Measurements from ENCODE around the gene TRNP1.
A peak's percentile ranks its signal among the peaks of the same experiment; 100 is the strongest.
"Not testable (repeated sequence)": the region's sequence is repeated elsewhere in the genome, so short reads cannot be mapped to it uniquely, and the experiment has no call there.

TRNP1 gene, protein sequence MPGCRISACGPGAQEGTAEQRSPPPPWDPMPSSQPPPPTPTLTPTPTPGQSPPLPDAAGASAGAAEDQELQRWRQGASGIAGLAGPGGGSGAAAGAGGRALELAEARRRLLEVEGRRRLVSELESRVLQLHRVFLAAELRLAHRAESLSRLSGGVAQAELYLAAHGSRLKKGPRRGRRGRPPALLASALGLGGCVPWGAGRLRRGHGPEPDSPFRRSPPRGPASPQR

DNA sequence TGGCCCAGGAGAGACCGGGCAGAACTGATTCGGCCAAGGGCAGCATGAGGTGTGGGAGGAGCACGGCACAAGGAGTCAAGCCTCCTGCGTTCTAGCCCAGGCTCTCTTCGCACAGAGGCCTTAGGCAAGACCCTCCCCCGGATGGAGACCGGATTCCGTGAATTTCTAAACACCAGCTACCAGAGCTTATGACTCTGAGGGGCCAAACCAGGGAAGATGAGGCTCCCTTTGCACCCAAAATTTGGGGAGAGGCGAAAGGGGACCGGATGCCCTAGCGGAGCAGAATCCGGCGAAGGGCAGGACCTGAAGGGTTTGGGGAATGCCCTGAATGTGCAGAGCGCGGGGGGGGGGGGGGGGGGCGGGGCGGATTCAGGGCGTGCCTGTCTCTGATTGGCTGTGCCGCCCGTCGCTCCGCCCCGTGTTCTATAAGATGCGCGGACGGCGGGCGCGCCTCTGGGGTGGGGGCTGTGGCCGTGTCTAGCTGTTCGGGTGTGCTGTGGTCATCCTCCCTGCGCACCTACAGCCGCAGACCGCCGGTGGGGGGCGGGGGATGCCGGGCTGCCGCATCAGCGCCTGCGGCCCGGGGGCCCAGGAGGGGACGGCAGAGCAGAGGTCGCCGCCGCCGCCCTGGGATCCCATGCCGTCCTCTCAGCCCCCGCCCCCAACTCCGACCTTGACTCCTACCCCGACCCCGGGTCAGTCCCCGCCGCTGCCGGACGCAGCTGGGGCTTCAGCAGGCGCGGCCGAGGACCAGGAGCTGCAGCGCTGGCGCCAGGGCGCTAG, at the start of gene TRNP1:
Gene TRNP1 (plus strand): TSS at position 456 of the 783 bp plus-strand sequence. CDS start 95 bp downstream, at position 551.
- DNase-seq = peak; percentile 67

DNA sequence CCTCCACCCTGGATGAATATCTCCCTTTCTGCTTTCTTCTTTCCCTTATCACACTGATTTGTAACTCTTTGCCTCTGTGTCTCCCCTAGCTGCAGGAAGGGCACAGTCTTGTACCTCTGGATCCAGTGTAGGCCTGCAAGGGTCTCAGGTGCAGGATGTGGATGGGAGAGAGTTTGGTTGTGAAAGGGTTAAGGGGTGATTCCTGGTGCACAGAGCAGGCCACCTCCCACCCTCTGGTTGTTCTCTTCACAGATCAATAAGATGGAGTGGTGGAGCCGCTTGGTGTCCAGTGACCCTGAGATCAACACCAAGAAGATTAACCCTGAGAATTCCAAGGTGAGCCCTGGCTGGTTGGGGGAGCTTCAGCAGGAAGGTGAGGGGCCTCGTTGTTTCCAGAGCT, 48.4 kb upstream of the TRNP1 start:
- DNase-seq = no peak

DNA sequence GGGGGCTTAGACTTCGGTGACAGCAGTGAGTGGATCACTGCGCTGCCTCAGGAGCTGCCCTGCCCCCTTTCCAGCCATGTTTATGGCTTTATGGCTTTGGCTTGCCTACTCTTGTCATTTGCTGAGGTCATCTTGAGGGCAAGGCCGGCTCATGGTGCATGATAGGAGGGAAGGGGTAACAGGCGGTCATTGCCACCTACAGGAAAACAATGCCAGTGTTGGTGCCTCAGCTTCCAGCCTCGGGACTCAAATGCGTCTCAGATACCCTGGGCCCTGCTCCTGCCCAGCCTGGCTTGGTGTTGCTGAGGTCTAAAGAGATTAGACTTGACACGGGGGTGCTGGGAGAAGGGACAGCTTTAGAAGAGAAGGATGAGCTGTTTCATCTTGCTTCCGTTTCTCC, 47.8 kb upstream of the TRNP1 start:
- DNase-seq = no peak

DNA sequence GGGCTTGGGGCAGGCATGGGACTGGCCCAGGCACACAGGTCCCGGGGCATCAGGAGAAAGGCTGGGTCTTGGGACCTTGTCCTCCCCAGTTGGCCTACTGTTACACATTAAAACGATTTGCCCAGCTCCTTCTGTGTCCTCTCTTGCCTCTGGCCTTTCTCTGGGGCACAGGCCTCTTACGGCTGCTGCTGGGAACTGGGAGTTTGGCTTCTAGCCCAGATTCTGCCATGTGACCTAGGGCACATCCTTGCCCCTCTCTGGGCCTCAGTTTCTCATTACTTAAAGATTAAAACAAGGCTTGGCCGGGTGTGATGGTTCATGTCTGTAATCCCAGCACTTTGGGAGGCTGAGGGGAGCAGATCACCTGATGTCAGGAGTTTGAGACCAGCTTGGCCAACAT, 47.2 kb upstream of the TRNP1 start:
- no peak for DNase-seq

DNA sequence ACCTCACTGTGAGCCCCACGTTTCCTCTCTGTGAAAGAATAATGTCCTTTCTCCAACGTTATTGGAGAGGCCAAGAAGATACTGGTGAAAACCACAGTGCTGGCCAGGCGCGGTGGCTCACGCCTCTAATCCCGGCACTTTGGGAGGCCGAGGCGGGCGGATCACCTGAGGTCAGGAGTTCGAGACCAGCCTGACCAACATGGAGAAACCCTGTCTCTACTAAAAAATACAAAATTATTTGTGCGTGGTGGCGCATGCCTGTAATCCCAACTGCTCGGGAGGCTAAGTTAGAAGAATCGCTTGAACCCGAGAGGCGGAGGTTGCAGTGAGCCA, 44.8 kb upstream of the TRNP1 start:
- not testable (repeated sequence) for DNase-seq

DNA sequence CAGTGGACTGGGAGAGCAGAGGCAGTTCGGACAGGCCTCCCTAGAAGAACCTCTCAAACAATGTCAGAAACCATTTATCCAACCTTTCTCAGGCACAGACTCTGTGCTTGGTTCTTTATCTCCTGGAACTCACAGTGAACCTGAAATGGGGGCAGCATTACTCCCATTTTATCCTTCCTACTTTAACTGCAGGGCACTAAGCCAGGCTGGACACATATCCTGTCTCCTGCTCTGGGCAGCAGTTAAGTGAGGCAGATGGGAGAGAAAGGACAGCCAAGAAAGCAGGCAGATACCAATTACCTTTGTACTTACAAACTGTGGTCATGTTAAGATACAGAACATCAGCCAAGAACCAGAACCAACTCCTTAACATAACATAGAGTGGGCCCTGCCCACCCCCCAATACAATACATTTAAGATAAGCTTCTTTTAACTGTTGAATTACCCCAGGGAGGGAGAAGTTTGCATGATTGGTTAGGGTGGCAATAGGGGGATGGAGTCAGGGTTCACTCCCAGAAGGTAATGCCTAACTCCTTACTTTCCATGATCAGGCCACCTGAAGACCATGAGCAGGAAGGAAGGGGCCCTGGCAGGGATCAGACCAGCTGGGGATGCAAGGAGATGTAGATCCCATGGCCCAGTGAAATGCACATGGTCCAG, 44.1 kb upstream of the TRNP1 start:
- DNase-seq = no peak

DNA sequence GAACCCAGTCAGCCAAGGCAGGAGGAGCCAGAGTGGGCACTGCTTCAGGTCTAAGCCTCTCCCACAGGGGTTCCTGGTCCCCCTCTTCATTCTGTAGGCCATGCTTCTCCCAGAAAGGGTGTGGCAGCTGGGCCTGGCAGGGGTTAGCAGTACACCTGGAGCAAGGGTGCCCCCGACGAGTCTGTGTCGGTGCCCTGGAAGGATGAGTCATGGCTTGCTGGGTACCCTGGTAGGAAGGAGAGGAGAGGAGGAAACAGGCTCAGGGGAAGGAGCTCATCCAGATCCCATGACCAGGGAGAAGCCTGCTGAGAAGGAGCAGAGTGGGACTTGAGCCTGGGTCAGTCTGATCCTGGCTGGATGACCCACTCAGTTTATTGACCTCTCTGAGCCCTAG, 43.6 kb upstream of the TRNP1 start:
- DNase-seq = no peak

DNA sequence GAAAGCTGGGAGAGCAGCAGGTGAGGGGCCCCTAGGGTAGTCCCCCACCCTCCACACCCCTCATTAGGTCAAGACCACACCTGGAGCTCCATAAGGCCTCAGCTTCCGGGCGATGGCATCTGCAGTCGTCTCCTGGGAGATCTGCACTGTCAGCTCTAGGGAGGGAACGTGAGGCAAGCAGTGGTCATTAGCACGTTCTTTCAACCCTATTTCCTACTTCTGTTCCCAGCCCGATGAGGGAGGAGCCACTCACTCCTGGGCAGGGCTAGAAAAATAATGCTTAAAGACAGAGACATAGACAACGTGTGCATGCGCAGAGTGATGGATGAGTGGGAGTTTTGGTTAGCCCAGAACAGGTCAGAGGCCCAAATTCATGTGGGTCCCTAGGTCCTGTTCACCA, 42.9 kb upstream of the TRNP1 start:
- no peak for DNase-seq

DNA sequence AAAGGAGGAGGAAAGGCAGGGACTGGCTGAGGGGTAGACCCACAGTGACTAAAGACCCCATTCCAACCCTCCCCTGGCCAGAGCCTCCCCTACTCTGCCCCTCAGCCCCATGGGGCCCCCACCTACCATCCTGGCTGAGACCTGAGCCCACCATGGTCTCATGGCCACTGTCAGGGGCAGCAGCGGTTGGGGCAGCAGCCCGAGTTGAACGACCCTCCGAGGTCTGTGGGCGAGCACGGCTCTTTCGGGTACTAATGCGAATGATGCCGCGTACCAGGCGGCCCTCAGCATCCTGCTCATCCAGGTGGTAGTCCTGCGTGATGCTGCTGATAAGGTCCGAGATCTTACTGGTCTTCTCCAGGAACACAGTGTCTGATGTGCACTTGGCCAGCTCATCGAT, 42.3 kb upstream of the TRNP1 start:
- DNase-seq = no peak

DNA sequence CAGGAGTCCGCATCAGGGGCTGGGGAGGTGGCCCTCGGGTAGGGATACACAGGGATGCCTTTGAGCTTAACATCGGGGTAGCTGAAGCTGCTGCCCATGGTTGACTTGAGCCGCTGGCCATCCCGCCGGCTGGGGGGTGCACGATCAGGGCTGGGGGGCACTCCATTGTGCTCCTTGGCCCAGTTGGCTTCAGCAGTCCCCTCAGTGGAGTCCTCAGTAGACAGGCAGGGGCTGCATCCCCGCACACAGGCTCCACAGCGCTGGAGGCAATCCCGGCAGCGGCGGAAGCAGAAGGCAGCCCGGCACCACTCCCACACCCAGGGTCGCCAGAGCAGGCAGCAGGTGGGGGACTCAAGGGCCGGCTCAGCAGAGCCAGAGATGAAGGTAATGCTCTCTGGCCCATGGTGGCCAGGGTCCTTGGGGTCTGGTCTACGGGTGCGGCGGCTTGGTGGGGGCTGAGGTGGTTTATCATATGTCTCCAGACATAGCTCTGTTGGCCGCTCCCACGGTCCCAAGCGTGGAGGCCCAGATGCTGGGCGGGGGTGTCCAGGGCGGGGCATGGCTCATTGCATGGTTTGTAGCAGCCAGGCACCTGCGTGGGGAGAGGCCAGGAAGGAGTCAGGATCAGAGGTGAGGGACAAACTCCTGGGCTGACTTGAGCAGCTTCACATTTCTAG, 41.5 kb upstream of the TRNP1 start:
- no peak for DNase-seq

DNA sequence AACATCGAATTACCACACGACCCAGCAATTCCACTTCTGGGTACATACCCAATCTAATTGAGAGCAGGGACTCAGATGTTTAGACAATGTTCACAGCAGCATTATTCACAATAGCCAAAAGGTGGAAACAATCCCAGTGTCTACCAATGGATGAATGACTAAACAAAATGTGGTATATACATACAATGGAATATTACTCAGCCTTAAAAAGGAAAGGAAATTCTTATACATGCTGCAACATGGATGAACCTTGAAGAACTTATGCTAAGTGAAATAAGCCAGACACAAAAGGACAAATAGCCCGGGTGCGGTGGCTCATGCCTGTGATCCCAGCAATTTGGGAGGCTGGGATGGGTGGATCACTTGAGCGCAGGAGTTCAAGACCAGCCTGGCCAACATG, 40.1 kb upstream of the TRNP1 start:
- no peak for DNase-seq

DNA sequence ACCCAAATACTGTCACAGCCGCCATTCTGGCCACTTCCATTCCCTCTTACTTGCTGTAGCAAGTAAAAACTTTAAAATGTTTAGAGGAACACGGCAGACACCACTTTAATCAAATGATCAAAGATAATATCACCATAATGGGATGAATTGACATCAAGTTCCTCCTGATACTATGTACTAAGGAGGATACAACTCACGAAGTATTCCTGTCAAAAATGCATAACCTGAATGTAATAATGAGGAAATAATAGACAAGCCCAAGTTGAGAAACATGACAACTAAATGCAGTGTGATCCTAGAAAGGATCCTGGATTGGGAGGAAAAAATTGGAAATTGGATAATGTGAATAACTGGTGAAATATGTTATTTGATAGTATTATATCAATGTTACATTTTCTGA, 37.2 kb upstream of the TRNP1 start:
- DNase-seq = no peak

DNA sequence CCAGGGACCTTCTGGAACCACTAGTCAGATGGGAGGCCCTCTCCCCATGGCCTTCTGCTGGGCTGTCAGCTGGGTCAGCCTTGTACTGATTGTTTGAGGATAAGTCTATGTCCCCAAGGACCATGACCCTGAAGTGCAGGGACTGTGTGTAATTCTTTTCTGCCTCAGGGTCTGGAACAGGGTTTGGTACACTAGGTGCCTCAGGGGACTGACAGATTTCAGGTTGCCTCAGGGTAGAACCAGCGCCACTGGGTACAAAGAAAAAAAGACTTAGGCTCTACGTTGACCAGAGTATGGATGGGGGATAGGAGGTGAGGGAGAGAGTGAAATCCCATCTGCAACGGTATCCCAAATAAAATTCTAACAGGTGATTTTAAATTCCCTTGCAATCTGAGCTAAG, 36.2 kb upstream of the TRNP1 start:
- no peak for DNase-seq

DNA sequence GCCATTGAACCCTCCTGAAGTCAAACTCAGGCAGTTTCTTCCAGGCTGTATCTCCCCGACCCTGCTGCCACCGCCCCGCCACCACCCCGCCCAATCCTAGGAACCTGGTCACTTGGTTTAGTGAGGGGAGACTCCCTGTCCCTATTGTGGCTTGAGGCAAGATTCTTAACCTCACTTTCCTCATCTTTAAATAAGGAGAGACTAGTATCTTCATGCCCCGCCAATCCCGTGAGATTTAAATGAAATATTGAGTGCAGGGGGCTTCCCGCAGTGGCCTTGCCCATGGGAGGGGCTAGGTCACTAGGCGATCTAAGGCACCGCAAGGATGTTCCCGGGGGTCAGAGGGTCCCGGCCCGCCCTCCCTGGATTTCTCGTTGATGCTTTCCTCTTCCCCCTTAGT, 34.2 kb upstream of the TRNP1 start:
- DNase-seq = no peak

DNA sequence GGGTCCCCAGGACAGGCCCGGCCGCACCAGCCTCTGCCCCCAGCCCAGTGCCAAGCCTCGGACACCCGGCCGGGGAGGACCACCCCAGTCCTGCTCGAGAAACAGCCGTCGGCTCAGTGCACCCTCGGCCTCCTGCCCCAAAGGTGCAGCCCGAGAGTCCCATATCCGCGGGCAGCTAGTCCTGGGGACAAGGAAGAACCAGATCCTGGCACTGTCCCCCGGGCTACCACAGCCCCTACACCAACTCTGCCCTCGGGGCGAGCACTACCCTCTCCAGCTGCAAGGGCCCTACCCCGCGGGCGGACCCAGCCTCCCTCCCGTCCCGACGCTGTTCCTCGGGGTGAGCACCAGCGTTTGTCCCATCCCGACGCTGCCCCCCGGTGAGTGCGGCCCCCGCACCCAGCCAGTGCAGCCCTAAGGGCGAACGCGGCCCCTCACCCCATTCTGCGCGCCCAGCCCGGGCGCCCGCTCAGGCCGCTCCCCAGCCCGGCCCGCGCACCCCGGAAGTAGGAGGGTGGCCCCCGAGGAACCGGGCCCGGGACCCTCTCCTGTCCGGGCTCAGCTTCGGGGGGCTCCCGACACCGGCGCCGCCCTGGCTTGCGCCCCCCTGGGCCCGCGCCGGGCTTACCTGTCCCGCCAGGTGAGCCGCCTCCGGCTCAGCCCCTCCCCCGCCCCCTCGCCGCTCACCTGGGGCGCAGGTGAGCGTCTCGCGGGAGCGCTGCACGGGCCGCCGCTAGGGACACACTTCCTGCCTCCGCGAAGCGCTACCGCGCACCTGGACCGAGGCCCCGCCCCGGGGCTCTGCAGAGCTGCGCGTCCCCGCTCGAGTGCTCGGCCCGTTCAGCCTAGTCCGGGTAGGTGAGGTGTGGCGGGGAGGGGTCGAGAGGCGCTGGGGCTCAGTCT, 33.5 kb upstream of the TRNP1 start, which contains the start of gene KDF1:
Gene KDF1 (minus strand): TSS at position 747 of the 903 bp plus-strand sequence. CDS start 8,088 bp downstream, outside the sequence.
- DNase-seq = peak; percentile 64

DNA sequence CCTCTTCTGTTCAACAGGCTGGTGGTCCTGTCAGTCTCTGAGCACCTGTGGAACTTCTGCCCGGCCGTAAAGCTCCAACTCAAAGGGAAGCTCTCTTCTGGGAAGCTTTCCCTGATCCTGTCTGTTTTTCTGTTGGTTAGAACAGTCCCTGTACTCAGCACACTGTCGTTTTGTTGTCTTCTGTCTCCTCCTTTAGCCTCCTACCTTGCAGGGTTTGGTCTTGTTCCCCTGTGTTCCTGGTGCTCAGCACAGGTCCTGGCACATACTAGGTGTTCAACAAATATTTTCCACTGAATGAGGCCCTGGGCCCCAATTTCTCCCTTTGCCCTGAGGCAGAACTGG, 32.9 kb upstream of the TRNP1 start:
- DNase-seq = no peak

DNA sequence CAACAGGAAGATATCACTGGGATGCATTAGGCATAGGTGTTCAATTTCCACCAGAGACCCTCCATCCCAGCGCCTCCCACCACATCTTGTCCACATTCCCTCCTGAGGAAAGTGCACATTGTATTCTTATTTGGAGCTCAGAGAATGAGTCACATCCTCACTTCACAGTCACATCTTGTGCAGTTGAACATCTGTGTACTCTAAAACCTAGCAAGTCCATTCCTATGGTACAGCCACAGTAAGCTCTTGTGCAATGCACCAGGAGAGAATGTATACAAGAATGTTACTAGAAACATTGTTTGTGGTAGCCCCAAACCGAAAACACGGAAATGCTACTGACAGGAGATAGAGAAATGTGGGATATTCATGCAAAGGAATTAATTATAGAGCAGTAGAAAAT, 31.7 kb upstream of the TRNP1 start:
- DNase-seq = no peak

DNA sequence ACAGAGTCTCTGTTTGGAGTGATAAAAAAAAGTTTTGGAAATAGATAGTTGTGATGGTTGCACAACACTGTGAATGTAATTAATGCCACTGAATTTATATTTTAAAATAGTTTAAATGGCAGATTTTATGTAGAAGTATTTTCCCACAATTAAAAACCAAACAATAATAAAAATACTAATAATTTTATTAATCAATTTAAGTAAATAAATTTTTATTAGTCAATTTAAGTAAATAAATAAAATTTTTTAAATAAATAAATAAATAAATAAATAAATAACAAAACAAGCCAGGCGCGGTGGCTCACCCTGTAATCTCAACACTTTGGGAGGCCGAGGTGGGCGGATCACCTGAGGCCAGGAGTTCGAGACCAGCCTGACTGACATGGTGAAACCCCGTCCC, 28.3 kb upstream of the TRNP1 start:
- no peak for DNase-seq

DNA sequence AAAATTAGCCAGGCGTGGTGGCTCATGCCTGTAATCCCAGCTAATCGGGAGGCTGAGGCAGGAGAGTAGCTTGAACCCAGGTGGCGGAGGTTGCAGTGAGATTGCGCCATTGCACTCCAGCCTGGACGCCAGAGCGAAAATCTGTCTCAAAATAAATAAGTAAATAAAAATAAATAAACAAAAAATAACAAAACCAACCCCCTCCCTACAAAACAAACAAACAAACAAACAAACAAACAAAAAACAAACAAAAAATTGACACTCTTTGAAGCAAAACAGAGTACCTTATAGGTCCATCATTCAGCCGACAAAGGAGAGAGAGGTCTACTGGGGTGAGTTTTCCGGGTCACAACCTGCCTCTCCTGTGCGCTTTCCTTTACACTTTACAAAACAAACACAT, 27.9 kb upstream of the TRNP1 start:
- no peak for DNase-seq

DNA sequence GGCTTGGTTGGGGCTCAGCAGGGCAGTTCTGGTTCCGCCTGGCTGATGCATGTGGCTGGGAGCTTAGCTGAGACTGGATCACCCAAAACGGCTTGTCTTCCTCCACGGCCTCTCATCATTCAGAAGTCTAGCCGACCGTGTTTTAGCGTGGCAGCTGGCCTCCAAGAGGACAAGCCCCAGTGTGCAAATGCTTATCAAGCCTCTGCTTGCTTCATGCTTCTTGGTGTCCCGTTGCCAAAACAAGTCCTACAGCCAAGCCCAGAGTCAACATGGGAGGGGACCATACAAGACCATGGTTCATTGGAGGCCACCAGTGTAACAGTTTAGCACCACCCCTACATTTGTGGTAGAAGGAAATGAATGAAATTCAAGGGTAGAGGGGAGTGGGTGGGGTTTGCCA, 22.7 kb upstream of the TRNP1 start:
- DNase-seq = no peak

DNA sequence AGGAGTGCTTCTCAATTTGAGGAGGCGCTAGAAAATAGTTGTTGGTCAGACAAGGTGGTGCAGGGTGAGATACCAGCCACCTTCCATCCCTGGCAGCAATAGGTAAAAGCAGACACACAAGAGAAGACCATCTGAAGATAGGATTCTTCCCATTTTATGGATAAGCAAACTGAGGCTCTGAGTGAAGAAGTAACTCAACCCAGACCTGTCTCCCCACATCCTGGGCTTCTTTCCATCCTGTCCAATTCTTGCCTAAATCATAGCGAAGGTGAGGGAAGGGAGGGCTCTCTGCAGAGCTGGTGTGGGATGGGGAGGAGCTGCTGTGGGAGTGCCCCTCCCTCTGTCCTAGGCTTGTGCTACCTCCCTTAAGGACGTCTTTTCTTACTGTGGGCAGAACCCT, 21.9 kb upstream of the TRNP1 start:
- no peak for DNase-seq

DNA sequence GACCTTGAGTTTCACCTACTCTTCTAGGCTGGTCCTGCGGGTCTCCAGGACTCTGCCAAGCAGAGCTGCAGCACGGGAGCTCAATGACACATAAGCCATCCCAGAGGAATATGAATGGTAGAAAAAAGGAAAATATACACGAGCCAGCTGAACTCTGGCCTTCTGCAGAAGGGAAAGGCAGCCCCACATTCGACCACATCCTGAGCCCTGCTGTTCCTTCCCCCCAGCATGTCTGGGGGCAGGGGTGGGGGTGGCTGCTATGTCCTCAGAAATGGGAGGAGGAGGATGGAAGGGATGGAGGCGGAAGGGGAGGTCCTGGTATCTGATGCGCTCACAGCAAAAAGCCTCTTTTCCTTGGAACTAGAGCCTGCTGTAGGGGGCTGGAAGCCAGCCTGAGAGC, 21.1 kb upstream of the TRNP1 start:
- DNase-seq = no peak

DNA sequence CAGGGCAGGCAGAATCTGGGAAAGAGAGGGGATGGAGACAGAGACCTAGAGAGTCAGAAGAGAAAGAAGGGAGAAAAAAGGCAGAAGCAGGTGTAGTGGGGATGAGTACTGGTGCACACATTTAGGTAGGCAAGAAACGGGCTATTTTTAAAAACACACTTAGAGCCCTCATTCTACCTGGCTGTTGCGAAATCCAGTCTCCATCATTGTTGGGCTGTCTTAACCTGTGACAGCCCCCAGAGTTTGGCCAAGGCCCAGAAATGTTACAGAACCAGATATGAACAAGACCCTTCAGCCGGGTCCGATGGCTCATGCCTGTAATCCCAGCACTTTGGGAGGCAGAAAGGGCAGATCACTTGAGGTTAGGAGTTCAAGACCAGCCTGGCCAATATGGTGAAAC, 20.7 kb upstream of the TRNP1 start:
- no peak for DNase-seq

All from activated CD4-positive, alpha-beta T cell treated with anti-CD3 and anti-CD28 coated beads, Interleukin-2, amount 50 U/mL, for 1 hour (primary cell).